Measurements from ENCODE around the gene TRMT5. TPM values are rescaled to one million over a fixed set of nuclear protein-coding genes. Genes with fewer than 3 reads are reported as not detected.

The TRMT5 gene
- total and polyA plus RNA-seq, 9 of the 15 experiments (the other 6 are each of a cell fraction or from before 2014, with no cell fraction given) = 8.4 to 20.0 (median 15.1) TPM

DNA sequence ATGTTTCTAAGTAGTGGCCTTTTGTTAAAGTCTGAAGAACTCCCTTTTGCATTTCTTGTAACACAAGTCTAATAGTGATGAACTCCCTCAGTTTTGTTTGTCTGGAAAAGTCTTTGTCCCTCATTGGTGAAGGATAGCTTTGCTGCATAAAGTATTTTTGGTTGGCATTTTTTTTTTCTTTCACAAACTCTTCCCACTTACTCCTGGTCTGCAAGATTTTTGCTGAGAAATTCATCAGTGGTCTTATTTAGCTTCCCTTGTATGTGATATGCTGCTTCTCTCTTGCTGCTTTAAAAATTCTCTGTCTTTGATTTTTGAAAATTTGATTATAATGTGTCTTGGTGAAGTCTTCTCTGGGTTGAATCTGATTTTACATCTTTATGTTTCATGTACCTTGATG lies 22.7 kb downstream of the TRMT5 start:
- ATAC-seq = no peak
- no peaks in the 10 kb centered on the region for H3K9me1 ChIP-seq (ENCODE audit: control insufficient read depth, insufficient read depth, low read length)
- H3K9me3 ChIP-seq (replicated peaks; ENCODE audit: control insufficient read depth, insufficient read depth, low read depth, low read length) = no peaks in the 10 kb centered on the region
- no peaks in the 10 kb centered on the region for H3K27me3 ChIP-seq (ENCODE audit: control insufficient read depth in 2 of 2, insufficient read depth in 2 of 2, low read length in 2 of 2)
- H3K79me2 ChIP-seq (ENCODE audit: control insufficient read depth, insufficient read depth, low read length) = no peaks in the 10 kb centered on the region
- H3K27ac ChIP-seq (ENCODE audit: extremely low read depth, low read depth, low read length) = no peak overlapping the region
- no peak overlapping the region for H3K4me2 ChIP-seq (ENCODE audit: insufficient read depth, low read length)
- no TSS peak for BruUV-seq (replicated peaks)
- H2AFZ ChIP-seq (ENCODE audit: low read depth, low read length) = no peak overlapping the region
- in situ Hi-C loops (cut with MboI) (no loop called here), intact Hi-C loops (cut with micrococcal nuclease) (no loop called here)
- H3K4me1 ChIP-seq (replicated peaks in 1 of 2; ENCODE audit: control insufficient read depth in 2 of 2, insufficient read depth in 2 of 2, low read length in 2 of 2) = peaks cover 0 to 4% of the 10 kb centered on the region in 2 experiments; a peak in 1 of 5 replicates
- ChIA-PET CTCF (ENCODE audit: low intra/inter-chr PET ratio) (no interaction called here), POLR2A (interaction anchor here (1.2 kb wide), 1 partner anchor 15 kb away, joined by 3 read pairs; no protein-coding TSS in a partner anchor)
- TF ChIP-seq CBX3 (IDR thresholded peaks at IDR 0.05; ENCODE audit: borderline replicate concordance in 1 of 2, low read length in 2 of 2) (0 out of 3 replicates have a peak, but pooled peaks of 1 of the 2 experiments have one; percentile 68), BHLHE40 (IDR thresholded peaks at IDR 0.05; ENCODE audit: low read length) (no peak), RAD21 (CRISPR knock-in tag; conservative IDR thresholded peaks at IDR 0.05 in 1 of 2, IDR thresholded peaks at IDR 0.05 in 1 of 2) (no peak), NBN (IDR thresholded peaks at IDR 0.05; ENCODE audit: low read depth) (no peak), OTX1 (CRISPR knock-in tag; IDR thresholded peaks at IDR 0.05) (no peak)
- TF ChIP-seq, protein P1, sequence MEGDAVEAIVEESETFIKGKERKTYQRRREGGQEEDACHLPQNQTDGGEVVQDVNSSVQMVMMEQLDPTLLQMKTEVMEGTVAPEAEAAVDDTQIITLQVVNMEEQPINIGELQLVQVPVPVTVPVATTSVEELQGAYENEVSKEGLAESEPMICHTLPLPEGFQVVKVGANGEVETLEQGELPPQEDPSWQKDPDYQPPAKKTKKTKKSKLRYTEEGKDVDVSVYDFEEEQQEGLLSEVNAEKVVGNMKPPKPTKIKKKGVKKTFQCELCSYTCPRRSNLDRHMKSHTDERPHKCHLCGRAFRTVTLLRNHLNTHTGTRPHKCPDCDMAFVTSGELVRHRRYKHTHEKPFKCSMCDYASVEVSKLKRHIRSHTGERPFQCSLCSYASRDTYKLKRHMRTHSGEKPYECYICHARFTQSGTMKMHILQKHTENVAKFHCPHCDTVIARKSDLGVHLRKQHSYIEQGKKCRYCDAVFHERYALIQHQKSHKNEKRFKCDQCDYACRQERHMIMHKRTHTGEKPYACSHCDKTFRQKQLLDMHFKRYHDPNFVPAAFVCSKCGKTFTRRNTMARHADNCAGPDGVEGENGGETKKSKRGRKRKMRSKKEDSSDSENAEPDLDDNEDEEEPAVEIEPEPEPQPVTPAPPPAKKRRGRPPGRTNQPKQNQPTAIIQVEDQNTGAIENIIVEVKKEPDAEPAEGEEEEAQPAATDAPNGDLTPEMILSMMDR (IDR thresholded peaks at IDR 0.05 in 2 of 3, conservative IDR thresholded peaks at IDR 0.05 in 1 of 3; ENCODE audit: insufficient read depth in 2 of 3, low read depth in 1 of 3, low read length in 3 of 3) = no peak
- DNase-seq (ENCODE audit: extremely low read depth in 1 of 4, low spot score in 3 of 4) = no peak
- no peak overlapping the region for H3K4me3 ChIP-seq
- no peak overlapping the region for H3K9ac ChIP-seq (ENCODE audit: insufficient read depth in 1 of 2, low read depth in 2 of 2, low read length in 2 of 2)
- H3K36me3 ChIP-seq (ENCODE audit: control insufficient read depth, insufficient read depth, low read length) = no peaks in the 10 kb centered on the region
- no peak for FAIRE-seq
- no peaks in the 10 kb centered on the region for H4K20me1 ChIP-seq (replicated peaks; ENCODE audit: control insufficient read depth, insufficient read depth, low read length)
